GM12878 (cell line): ENCODE measurements around the gene MED13L. TPM values are rescaled to one million over a fixed set of nuclear protein-coding genes. Genes with fewer than 3 reads are reported as not detected.

Source experiments
- ATAC-seq: fragments of 200-7000 bp; cut with Tn5 transposase; 3 replicates; pipeline ENCODE4 v1.9.1; 2020; ENCODE audit warnings: mild to moderate bottlenecking, moderate library complexity
- BruUV-seq: library from RNA; stranded (reverse); fragments of 400-500 nt; replicated peaks from 2 replicates; lab custom pipeline; 2021; lab: Mats Ljungman, UMichigan
- CTCF ChIA-PET: fragments of 300-600 bp; sonication (Branson Sonifier 250); formaldehyde crosslinking; extraction: SDS; loops from one replicate; lab custom pipeline; 2021; ENCODE audit warnings: inconsistent platforms; lab: Yijun Ruan, JAX
- POLR2A ChIA-PET: fragments of 350-600 bp; formaldehyde crosslinking; extraction: SDS; loops from one replicate; lab custom pipeline; 2021; ENCODE audit warnings: inconsistent platforms; lab: Charles Lee
- RAD21 ChIA-PET: fragments of 300-600 bp; sonication (Branson Sonifier 250); formaldehyde crosslinking; loops from one replicate; lab custom pipeline; 2023; ENCODE audit warnings: antibody characterized with exemption; ENCODE audit not compliant: unreplicated experiment; lab: Charles Lee
- SMC1A ChIA-PET: fragments of 300-600 bp; sonication (Branson Sonifier 250); formaldehyde crosslinking; loops from one replicate; lab custom pipeline; 2023; ENCODE audit not compliant: unreplicated experiment, uncharacterized antibody; lab: Charles Lee
- DNase-seq: peaks from one replicate; pipeline ENCODE4 v3.0.0-alpha.2; 2011; ENCODE audit warnings: low read depth, low spot score
- FAIRE-seq: peaks from 3 replicates; lab custom pipeline; 2011; peaks lifted over from hg19 to GRCh38; lab: Jason Lieb, UNC
- H2AFZ ChIP-seq: 2 replicates; pipeline ENCODE4 v1.6.0; 2011; ENCODE audit warnings: low read depth, low read length, control low read depth; ENCODE audit not compliant: control insufficient read depth
- H3K27ac ChIP-seq: 2 replicates; pipeline ENCODE4 v1.5.1; 2011; ENCODE audit warnings: control low read depth; ENCODE audit not compliant: control insufficient read depth, insufficient read depth
- H3K27me3 ChIP-seq, 2 experiments: replicated peaks in 1 of 2; 2 replicates each; pipeline versions ENCODE4 v1.6.0 to v1.6.1; 2011; ENCODE audit warnings: low read length in 1 of 2; ENCODE audit not compliant: control insufficient read depth in 2 of 2, insufficient read depth in 2 of 2
- H3K36me3 ChIP-seq, 2 experiments: 2 replicates each; pipeline ENCODE4 v1.5.1; 2011; ENCODE audit warnings: low read length in 1 of 2; ENCODE audit not compliant: control insufficient read depth in 2 of 2, insufficient read depth in 2 of 2
- H3K4me1 ChIP-seq: 2 replicates; pipeline ENCODE4 v1.6.1; 2011; ENCODE audit warnings: mild to moderate bottlenecking, low read length, moderate library complexity, mixed read lengths; ENCODE audit not compliant: control insufficient read depth, insufficient read depth
- H3K4me2 ChIP-seq: 2 replicates; pipeline ENCODE4 v1.6.0; 2011; ENCODE audit warnings: control low read depth; ENCODE audit not compliant: control insufficient read depth, insufficient read depth
- H3K4me3 ChIP-seq: fragments of 200-600 bp; sonication (generic); 2 replicates; pipeline ENCODE4 v1.5.1; 2016
- H3K79me2 ChIP-seq: 2 replicates; pipeline ENCODE4 v1.6.0; 2011; ENCODE audit warnings: low read length; ENCODE audit not compliant: control insufficient read depth, insufficient read depth
- H3K9ac ChIP-seq: 2 replicates; pipeline ENCODE4 v1.8.0; 2011; ENCODE audit warnings: low read length, control low read depth, mixed read lengths; ENCODE audit not compliant: control insufficient read depth, insufficient read depth
- H3K9me3 ChIP-seq: replicated peaks from 3 replicates; pipeline ENCODE4 v1.5.1; 2011; ENCODE audit warnings: mild to moderate bottlenecking, low read length; ENCODE audit not compliant: control insufficient read depth, insufficient read depth
- H4K20me1 ChIP-seq: 2 replicates; pipeline ENCODE4 v1.6.0; 2011; ENCODE audit not compliant: control insufficient read depth, insufficient read depth
- ATF7 ChIP-seq: fragments of 450-650 bp; IDR thresholded peaks from 2 replicates; pipeline ENCODE4 v1.6.1; 2016; ENCODE audit warnings: low read depth, mild to moderate bottlenecking
- E4F1 ChIP-seq: fragments of 450-650 bp; IDR thresholded peaks from 2 replicates; pipeline ENCODE4 v1.6.1; 2018; ENCODE audit warnings: borderline replicate concordance, mild to moderate bottlenecking; ENCODE audit not compliant: partially characterized antibody
- FOXK2 ChIP-seq: fragments of 450-650 bp; IDR thresholded peaks from 2 replicates; pipeline ENCODE4 v1.6.1; 2017; ENCODE audit warnings: mild to moderate bottlenecking, moderate library complexity
- NFIC ChIP-seq: IDR thresholded peaks from 2 replicates; pipeline ENCODE4 v1.6.1; 2012; ENCODE audit warnings: low read depth, mild to moderate bottlenecking, inconsistent platforms, low read length, moderate library complexity
- NKRF ChIP-seq: fragments of 450-650 bp; conservative IDR thresholded peaks from 2 replicates; pipeline ENCODE4 v1.6.1; 2017; ENCODE audit warnings: mild to moderate bottlenecking, moderate library complexity
- NR2F1 ChIP-seq: fragments of 450-650 bp; conservative IDR thresholded peaks from 2 replicates; pipeline ENCODE4 v1.6.1; 2017; ENCODE audit warnings: mild to moderate bottlenecking
- WGBS: methylation state at CpG from one replicate; pipeline ENCODE4 v1.1.6; 2016; ENCODE audit warnings: low lambda C conversion rate; ENCODE audit not compliant: insufficient replicate concordance, insufficient coverage; ENCODE audit errors: missing lambda C conversion rate; 5-methylcytosine and 5-hydroxymethylcytosine counted together
- in situ Hi-C: fragments of 300-500 bp; cut with MboI; formaldehyde crosslinking; loops from 9 replicates; pipeline ENCODE4 v1.14.3; 2018; ENCODE audit warnings: mixed read lengths
- intact Hi-C: fragments of 100-400 bp; cut with micrococcal nuclease; formaldehyde crosslinking; loops from one replicate; pipeline ENCODE4 v1.14.2; 2022; ENCODE audit not compliant: unreplicated experiment
- polyA plus RNA-seq, 11 experiments: library from polyadenylated mRNA; depleted of rRNA in 4 of 11; unstranded in 6 of 11; stranded (reverse) in 5 of 11; fragments of >200 nt; fragmentation: Nextera tagmentation in 4 of 11; fragmentation: Illumina TruSeq in 1 of 11; extraction: Ambion mirVana in 4 of 11; extraction: Trizol in 1 of 11; gene quantifications; 1 replicate in 1 of 11; 2 replicates in 10 of 11; pipeline versions ENCODE4 v1.2.1 to v1.2.3, GENCODE V29; 2011 to 2016; ENCODE audit warnings: inconsistent platforms in 2 of 11, missing spikeins in 2 of 11, low read depth in 1 of 11
- total RNA-seq, 4 experiments: library from RNA; depleted of rRNA in 3 of 4; stranded (reverse); fragments of >200 nt in 3 of 4; fragmentation: Illumina TruSeq in 1 of 4; extraction: Trizol in 1 of 4; gene quantifications; 2 replicates each; pipeline versions ENCODE4 v1.2.1 to v1.2.3, GENCODE V29; 2013 to 2021

Gene MED13L
- total and polyA plus RNA-seq, 10 of the 15 experiments (the other 5 are each of a cell fraction or from before 2014, with no cell fraction given), result 3.7 to 30.1 (median 9.1) TPM

- no peak overlapping the region for H3K4me2 ChIP-seq
- H3K4me3 ChIP-seq, result no peak overlapping the region
- no peak overlapping the region for H3K27ac ChIP-seq
- no peak for ATAC-seq
- no TSS peak for BruUV-seq
- no peak overlapping the region for H2AFZ ChIP-seq
- H3K9ac ChIP-seq, result no peak overlapping the region
- CTCF ChIA-PET, result interaction anchor here (0.6 to 1.8 kb wide), 5 partner anchors 9 to 773 kb away, joined by 3 to 7 read pairs (median 3); no protein-coding TSS in a partner anchor
- POLR2A ChIA-PET, result no interaction called here
- no peaks in the 10 kb centered on the region; a peak in 1 of 4 replicates for H3K27me3 ChIP-seq
- in situ Hi-C loops (no loop called here), intact Hi-C loops (no loop called here)
- no peak for DNase-seq
- TF ChIP-seq ATF7 (no peak), FOXK2 (no peak), NR2F1 (no peak), NFIC (no peak), NKRF (no peak), E4F1 (no peak)
- H3K9me3 ChIP-seq, result no peaks in the 10 kb centered on the region
- SMC1A ChIA-PET, result no interaction called here
- no peak for FAIRE-seq
- H3K36me3 ChIP-seq, result no peaks in the 10 kb centered on the region
- H3K4me1 ChIP-seq, result no peaks in the 10 kb centered on the region
- H4K20me1 ChIP-seq, result no peaks in the 10 kb centered on the region
- no peaks in the 10 kb centered on the region for H3K79me2 ChIP-seq
- WGBS, result 37% methylated on average over 8 of the region's 8 CpGs
- RAD21 ChIA-PET, result no interaction called here
Measured at GRCh38 chr12:115936997-115937916, 340.2 kb downstream of the MED13L start.
